HepG2 (cell line): ENCODE measurements around the gene SPTB. TPM values are rescaled to one million over a fixed set of nuclear protein-coding genes. Genes with fewer than 3 reads are reported as not detected.

Experiments used
- DNMT3B ChIP-seq: conservative IDR thresholded peaks from 2 replicates; pipeline ENCODE4 v1.6.1; 2016; ENCODE audit warnings: missing biosample characterization, control low read depth
- MIXL1 ChIP-seq: IDR thresholded peaks from 2 replicates; pipeline ENCODE4 v1.6.1; 2016
- PAX8 ChIP-seq: sonication (generic); formaldehyde crosslinking; IDR thresholded peaks from 2 replicates; pipeline ENCODE4 v1.8.0; 2022; ENCODE audit warnings: mild to moderate bottlenecking, missing genetic modification reagents, borderline replicate concordance
- RXRB ChIP-seq: IDR thresholded peaks from 2 replicates; pipeline ENCODE4 v1.6.1; 2016; ENCODE audit warnings: borderline replicate concordance, missing genetic modification reagents, missing compliant biosample characterization
- ZFP90 ChIP-seq: sonication (generic); formaldehyde crosslinking; IDR thresholded peaks from 2 replicates; pipeline ENCODE4 v1.8.0; 2022; ENCODE audit warnings: missing genetic modification reagents, mild to moderate bottlenecking, inconsistent platforms, borderline replicate concordance
- ZNF224 ChIP-seq: sonication (generic); formaldehyde crosslinking; IDR thresholded peaks from 2 replicates; pipeline ENCODE4 v1.5.0; 2020; ENCODE audit warnings: mild to moderate bottlenecking, missing genetic modification reagents
- ZNF33A ChIP-seq: sonication (generic); formaldehyde crosslinking; IDR thresholded peaks from 2 replicates; pipeline ENCODE4 v1.5.1; 2020; ENCODE audit warnings: missing genetic modification reagents, mild to moderate bottlenecking, moderate library complexity, borderline replicate concordance
- ZNF703 ChIP-seq: sonication (generic); formaldehyde crosslinking; IDR thresholded peaks from 2 replicates; pipeline ENCODE4 v1.5.1; 2020; ENCODE audit warnings: missing genetic modification reagents, mild to moderate bottlenecking, moderate library complexity, borderline replicate concordance
- ZSCAN30 ChIP-seq: sonication (generic); formaldehyde crosslinking; IDR thresholded peaks from 2 replicates; pipeline ENCODE4 v1.5.0; 2020; ENCODE audit warnings: mild to moderate bottlenecking, missing genetic modification reagents
- polyA plus RNA-seq, 8 experiments: library from polyadenylated mRNA; depleted of rRNA in 3 of 8; stranded (reverse) in 7 of 8; unstranded in 1 of 8; fragments of >200 nt; fragmentation: Illumina TruSeq in 4 of 8; extraction: Trizol in 4 of 8; gene quantifications; 2 replicates each; pipeline versions ENCODE4 v1.2.1 to v1.2.3, GENCODE V29; 2011 to 2016; ENCODE audit warnings: low read depth in 4 of 8, missing spikeins in 1 of 8, mixed read lengths in 1 of 8; ENCODE audit not compliant: insufficient read depth in 1 of 8
- total RNA-seq, 5 experiments: library from RNA; depleted of rRNA; stranded (reverse); fragments of >200 nt; fragmentation: Illumina TruSeq; extraction: Trizol; gene quantifications; 2 replicates each; pipeline ENCODE4 v1.2.3, GENCODE V29; 2016; ENCODE audit warnings: low read depth in 1 of 5
- TF ChIP-seq, protein P1 (sequence below), 2 experiments: sonication (generic) in 1 of 2; formaldehyde crosslinking in 1 of 2; IDR thresholded peaks; 2 replicates each; pipeline versions ENCODE4 v1.5.1 to v1.6.1; 2011 to 2020; ENCODE audit warnings: borderline replicate concordance in 1 of 2, low read depth in 1 of 2, low read length in 1 of 2, mild to moderate bottlenecking in 1 of 2, missing genetic modification reagents in 1 of 2, moderate library complexity in 1 of 2
- TF ChIP-seq, protein P2 (sequence below): sonication (generic); formaldehyde crosslinking; IDR thresholded peaks from 2 replicates; pipeline ENCODE4 v1.5.0; 2020; ENCODE audit warnings: missing genetic modification reagents
- TF ChIP-seq, protein P3 (sequence below): sonication (generic); formaldehyde crosslinking; IDR thresholded peaks from 2 replicates; pipeline ENCODE4 v1.5.0; 2020; ENCODE audit warnings: mild to moderate bottlenecking, missing genetic modification reagents, borderline replicate concordance
- TF ChIP-seq, protein P4 (sequence below): sonication (generic); IDR thresholded peaks from 2 replicates; pipeline ENCODE4 v1.6.1; 2016; ENCODE audit warnings: low read depth, borderline replicate concordance
- TF ChIP-seq, protein P5 (sequence below): fragments of 450-650 bp; IDR thresholded peaks from 2 replicates; pipeline ENCODE4 v1.6.1; 2017
- TF ChIP-seq, protein P6 (sequence below): sonication (generic); formaldehyde crosslinking; IDR thresholded peaks from 2 replicates; pipeline ENCODE4 v1.4.0; 2020; ENCODE audit warnings: missing genetic modification reagents

SPTB gene
- total and polyA plus RNA-seq, 2 of the 13 experiments (the other 11 are each of a cell fraction or from before 2014, with no cell fraction given): 0.01 to 0.02 TPM

DNA sequence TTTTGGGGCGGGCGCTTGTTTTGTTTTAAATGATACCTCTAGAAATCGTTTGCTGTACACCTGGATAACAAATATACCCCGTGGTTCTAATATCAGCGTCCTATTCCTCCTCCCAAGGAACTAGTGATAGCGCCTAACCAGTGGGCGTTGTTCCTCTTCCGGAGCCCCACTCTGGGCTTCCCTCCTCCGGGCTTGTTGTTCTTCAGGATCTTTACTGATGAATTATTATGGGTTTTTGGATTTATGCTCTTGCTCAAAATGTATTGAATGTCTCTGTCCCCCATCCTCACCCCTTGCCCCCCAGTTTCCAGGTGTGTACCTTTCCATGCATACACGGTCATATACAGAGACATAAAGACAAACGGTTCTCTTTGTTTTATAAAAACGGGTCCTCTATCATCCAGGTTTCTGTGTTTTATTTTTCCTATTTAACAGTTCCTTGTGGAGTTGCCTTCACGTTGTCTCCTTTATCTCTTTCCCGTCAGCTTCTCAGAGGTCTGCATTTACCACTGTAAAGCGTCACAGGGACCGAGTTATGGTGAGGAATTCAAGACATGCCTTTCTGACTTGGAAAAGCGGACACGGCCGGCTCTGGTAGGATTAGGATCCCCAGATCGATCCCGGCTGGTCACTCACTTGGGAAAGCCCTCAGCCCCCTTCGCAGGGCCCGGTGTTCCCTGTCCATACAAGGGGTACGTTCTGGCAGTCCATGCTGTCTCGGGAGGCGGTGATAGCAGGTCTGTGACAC, 176.1 kb downstream of the SPTB start (continued):
- TF ChIP-seq RXRB: no peak
- no peak for TF ChIP-seq ZFP90 (CRISPR knock-in tag)
- TF ChIP-seq ZNF703 (CRISPR knock-in tag): 0 out of 2 replicates have a peak, but pooled peaks have one; percentile 8
- TF ChIP-seq ZSCAN30: 0 out of 2 replicates have a peak, but pooled peaks have one; percentile 25
- TF ChIP-seq DNMT3B (CRISPR knock-in tag): no peak
- TF ChIP-seq, protein P1, sequence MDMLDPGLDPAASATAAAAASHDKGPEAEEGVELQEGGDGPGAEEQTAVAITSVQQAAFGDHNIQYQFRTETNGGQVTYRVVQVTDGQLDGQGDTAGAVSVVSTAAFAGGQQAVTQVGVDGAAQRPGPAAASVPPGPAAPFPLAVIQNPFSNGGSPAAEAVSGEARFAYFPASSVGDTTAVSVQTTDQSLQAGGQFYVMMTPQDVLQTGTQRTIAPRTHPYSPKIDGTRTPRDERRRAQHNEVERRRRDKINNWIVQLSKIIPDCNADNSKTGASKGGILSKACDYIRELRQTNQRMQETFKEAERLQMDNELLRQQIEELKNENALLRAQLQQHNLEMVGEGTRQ (IDR thresholded peaks at IDR 0.05; ENCODE audit: low read depth, low read length): no peak
- TF ChIP-seq, protein P1 (CRISPR knock-in tag; IDR thresholded peaks at IDR 0.05; ENCODE audit: borderline replicate concordance): 0 out of 2 replicates have a peak, but pooled peaks have one; percentile 20
- no peak for TF ChIP-seq MIXL1 (CRISPR knock-in tag)
- TF ChIP-seq PAX8: no peak
- TF ChIP-seq, protein P2, sequence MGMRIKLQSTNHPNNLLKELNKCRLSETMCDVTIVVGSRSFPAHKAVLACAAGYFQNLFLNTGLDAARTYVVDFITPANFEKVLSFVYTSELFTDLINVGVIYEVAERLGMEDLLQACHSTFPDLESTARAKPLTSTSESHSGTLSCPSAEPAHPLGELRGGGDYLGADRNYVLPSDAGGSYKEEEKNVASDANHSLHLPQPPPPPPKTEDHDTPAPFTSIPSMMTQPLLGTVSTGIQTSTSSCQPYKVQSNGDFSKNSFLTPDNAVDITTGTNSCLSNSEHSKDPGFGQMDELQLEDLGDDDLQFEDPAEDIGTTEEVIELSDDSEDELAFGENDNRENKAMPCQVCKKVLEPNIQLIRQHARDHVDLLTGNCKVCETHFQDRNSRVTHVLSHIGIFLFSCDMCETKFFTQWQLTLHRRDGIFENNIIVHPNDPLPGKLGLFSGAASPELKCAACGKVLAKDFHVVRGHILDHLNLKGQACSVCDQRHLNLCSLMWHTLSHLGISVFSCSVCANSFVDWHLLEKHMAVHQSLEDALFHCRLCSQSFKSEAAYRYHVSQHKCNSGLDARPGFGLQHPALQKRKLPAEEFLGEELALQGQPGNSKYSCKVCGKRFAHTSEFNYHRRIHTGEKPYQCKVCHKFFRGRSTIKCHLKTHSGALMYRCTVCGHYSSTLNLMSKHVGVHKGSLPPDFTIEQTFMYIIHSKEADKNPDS: no peak
- no peak for TF ChIP-seq ZNF33A
- TF ChIP-seq, protein P3, sequence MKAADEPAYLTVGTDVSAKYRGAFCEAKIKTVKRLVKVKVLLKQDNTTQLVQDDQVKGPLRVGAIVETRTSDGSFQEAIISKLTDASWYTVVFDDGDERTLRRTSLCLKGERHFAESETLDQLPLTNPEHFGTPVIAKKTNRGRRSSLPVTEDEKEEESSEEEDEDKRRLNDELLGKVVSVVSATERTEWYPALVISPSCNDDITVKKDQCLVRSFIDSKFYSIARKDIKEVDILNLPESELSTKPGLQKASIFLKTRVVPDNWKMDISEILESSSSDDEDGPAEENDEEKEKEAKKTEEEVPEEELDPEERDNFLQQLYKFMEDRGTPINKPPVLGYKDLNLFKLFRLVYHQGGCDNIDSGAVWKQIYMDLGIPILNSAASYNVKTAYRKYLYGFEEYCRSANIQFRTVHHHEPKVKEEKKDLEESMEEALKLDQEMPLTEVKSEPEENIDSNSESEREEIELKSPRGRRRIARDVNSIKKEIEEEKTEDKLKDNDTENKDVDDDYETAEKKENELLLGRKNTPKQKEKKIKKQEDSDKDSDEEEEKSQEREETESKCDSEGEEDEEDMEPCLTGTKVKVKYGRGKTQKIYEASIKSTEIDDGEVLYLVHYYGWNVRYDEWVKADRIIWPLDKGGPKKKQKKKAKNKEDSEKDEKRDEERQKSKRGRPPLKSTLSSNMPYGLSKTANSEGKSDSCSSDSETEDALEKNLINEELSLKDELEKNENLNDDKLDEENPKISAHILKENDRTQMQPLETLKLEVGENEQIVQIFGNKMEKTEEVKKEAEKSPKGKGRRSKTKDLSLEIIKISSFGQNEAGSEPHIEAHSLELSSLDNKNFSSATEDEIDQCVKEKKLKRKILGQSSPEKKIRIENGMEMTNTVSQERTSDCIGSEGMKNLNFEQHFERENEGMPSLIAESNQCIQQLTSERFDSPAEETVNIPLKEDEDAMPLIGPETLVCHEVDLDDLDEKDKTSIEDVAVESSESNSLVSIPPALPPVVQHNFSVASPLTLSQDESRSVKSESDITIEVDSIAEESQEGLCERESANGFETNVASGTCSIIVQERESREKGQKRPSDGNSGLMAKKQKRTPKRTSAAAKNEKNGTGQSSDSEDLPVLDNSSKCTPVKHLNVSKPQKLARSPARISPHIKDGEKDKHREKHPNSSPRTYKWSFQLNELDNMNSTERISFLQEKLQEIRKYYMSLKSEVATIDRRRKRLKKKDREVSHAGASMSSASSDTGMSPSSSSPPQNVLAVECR (CRISPR knock-in tag): no peak
- TF ChIP-seq, protein P4, sequence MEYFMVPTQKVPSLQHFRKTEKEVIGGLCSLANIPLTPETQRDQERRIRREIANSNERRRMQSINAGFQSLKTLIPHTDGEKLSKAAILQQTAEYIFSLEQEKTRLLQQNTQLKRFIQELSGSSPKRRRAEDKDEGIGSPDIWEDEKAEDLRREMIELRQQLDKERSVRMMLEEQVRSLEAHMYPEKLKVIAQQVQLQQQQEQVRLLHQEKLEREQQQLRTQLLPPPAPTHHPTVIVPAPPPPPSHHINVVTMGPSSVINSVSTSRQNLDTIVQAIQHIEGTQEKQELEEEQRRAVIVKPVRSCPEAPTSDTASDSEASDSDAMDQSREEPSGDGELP: no peak
- TF ChIP-seq, protein P5, sequence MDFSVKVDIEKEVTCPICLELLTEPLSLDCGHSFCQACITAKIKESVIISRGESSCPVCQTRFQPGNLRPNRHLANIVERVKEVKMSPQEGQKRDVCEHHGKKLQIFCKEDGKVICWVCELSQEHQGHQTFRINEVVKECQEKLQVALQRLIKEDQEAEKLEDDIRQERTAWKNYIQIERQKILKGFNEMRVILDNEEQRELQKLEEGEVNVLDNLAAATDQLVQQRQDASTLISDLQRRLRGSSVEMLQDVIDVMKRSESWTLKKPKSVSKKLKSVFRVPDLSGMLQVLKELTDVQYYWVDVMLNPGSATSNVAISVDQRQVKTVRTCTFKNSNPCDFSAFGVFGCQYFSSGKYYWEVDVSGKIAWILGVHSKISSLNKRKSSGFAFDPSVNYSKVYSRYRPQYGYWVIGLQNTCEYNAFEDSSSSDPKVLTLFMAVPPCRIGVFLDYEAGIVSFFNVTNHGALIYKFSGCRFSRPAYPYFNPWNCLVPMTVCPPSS: no peak
- TF ChIP-seq, protein P6, sequence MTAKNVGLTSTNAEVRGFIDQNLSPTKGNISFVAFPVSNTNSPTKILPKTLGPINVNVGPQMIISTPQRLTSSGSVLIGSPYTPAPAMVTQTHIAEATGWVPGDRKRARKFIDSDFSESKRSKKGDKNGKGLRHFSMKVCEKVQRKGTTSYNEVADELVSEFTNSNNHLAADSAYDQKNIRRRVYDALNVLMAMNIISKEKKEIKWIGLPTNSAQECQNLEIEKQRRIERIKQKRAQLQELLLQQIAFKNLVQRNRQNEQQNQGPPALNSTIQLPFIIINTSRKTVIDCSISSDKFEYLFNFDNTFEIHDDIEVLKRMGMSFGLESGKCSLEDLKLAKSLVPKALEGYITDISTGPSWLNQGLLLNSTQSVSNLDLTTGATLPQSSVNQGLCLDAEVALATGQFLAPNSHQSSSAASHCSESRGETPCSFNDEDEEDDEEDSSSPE (CRISPR knock-in tag): no peak
- TF ChIP-seq ZNF224 (CRISPR knock-in tag): 0 out of 2 replicates have a peak, but pooled peaks have one; percentile 29
